ENCODE data around the gene FGD4. TPM values are rescaled to one million over a fixed set of nuclear protein-coding genes. Genes with fewer than 3 reads are reported as not detected.
"Not testable (repeated sequence)": the region's sequence is repeated elsewhere in the genome, so short reads cannot be mapped to it uniquely, and the experiment has no call there.

FGD4 gene
- total RNA-seq, 1 donor from 2014 or later = 1.8 TPM

GRCh38 chr12:32502693-32503502 is 103.5 kb downstream of the FGD4 start:
- Mint-ChIP-seq H3K27me3 (no peaks in the 10 kb centered on the region), H3K36me3 (ENCODE audit: low read depth) (no peaks in the 10 kb centered on the region), H3K4me1 (peaks cover 7% of the 10 kb centered on the region), H3K4me3 (no peak overlapping the region), H3K9me3 (no peaks in the 10 kb centered on the region), H3K27ac (no peak overlapping the region)
- intact Hi-C loops (cut with micrococcal nuclease) = no loop called here
- TF ChIP-seq, protein P1, sequence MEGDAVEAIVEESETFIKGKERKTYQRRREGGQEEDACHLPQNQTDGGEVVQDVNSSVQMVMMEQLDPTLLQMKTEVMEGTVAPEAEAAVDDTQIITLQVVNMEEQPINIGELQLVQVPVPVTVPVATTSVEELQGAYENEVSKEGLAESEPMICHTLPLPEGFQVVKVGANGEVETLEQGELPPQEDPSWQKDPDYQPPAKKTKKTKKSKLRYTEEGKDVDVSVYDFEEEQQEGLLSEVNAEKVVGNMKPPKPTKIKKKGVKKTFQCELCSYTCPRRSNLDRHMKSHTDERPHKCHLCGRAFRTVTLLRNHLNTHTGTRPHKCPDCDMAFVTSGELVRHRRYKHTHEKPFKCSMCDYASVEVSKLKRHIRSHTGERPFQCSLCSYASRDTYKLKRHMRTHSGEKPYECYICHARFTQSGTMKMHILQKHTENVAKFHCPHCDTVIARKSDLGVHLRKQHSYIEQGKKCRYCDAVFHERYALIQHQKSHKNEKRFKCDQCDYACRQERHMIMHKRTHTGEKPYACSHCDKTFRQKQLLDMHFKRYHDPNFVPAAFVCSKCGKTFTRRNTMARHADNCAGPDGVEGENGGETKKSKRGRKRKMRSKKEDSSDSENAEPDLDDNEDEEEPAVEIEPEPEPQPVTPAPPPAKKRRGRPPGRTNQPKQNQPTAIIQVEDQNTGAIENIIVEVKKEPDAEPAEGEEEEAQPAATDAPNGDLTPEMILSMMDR (IDR thresholded peaks at IDR 0.05) = no peak
- ATAC-seq (ENCODE audit: low read depth) (no peak), DNase-seq (no peak)
- ChIA-PET CTCF (no interaction called here), POLR2A (no interaction called here)

- Mint-ChIP-seq H3K4me3 (no peak overlapping the region), H3K27ac (no peak overlapping the region), H3K27me3 (no peaks in the 10 kb centered on the region), H3K9me3 (no peaks in the 10 kb centered on the region), H3K4me1 (peaks cover 3% of the 10 kb centered on the region), H3K36me3 (ENCODE audit: low read depth) (no peaks in the 10 kb centered on the region)
- TF ChIP-seq, protein P1 (IDR thresholded peaks at IDR 0.05) = no peak
- DNase-seq (no peak), ATAC-seq (ENCODE audit: low read depth) (no peak)
- CTCF ChIA-PET = no interaction called here
- POLR2A ChIA-PET = no interaction called here
- intact Hi-C loops (cut with micrococcal nuclease) = no loop called here
These were observed 104.4 kb downstream of the FGD4 start for GRCh38 chr12:32503730-32504129.

DNA sequence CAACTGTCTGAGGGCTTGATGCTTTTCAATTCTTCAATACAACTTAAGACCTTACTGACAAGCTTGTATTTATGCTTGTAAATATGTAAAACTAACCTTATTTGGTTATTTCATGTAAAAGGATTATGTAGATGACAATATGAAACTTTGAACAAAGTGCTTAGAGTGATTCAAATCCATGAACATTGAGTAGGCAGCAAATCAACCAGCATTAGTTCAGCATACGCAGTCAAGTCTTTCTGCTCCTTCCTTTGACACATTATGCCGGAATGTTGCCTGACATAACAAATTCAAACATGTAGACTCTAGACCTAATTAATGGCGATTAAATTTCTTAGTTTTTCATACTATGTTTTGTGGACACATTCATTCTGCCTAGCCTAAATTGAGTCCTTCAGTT is 105.2 kb downstream of the FGD4 start:
- Mint-ChIP-seq H3K27ac (no peak overlapping the region), H3K27me3 (no peaks in the 10 kb centered on the region), H3K4me1 (peaks cover 3% of the 10 kb centered on the region), H3K36me3 (ENCODE audit: low read depth) (no peaks in the 10 kb centered on the region), H3K4me3 (no peak overlapping the region), H3K9me3 (no peaks in the 10 kb centered on the region)
- DNase-seq = no peak
- TF ChIP-seq, protein P1 (IDR thresholded peaks at IDR 0.05) = no peak
- intact Hi-C loops (cut with micrococcal nuclease) = no loop called here
- ChIA-PET CTCF (no interaction called here), POLR2A (no interaction called here)
- no peak for ATAC-seq (ENCODE audit: low read depth)

DNA sequence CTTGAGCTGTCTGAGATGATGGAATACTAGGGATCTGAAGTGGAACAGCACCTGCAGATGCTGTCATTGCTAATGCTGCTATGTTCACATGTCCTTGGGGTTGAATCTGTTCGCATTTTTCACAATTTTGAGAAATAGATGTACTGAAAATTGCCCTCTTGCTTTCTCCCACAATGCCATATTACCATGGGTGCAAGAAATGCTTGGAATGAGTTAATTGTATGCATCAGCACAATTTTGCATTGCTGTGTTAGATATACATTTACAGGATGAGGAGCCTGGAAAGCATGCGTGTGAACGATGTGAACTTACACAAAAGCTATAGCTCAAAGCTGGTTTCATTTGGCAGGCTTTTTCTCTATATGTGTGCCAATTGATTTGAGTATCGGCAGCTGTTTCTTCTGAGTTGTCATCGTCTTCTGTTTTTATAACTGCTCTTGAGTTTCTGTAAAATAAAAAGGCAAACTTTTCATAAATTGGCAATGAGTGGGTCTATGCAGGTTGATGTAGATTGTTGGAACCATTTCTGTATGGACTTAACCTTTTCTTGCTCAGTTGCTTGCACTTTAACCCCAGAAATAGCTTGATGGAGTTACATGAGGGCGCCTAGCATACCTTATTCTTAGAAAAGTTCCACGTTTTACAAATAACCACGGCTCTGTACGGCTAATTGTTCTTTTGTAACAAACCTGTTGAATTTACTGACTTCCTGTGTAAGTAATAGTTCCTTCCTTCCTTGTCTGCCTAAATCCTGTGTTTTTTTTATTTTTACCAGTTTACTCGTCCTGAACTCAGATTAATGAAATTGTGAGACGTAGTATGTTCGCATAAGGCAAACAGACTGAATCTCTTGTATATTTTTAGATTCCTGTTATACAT is 105.9 kb downstream of the FGD4 start:
- CTCF ChIA-PET = no interaction called here
- H3K4me3 Mint-ChIP-seq = no peak overlapping the region
- ATAC-seq (ENCODE audit: low read depth) (no peak), DNase-seq (no peak)
- TF ChIP-seq, protein P1 (IDR thresholded peaks at IDR 0.05) = no peak
- no peaks in the 10 kb centered on the region for H3K36me3 Mint-ChIP-seq (ENCODE audit: low read depth)
- peaks cover 3% of the 10 kb centered on the region for H3K4me1 Mint-ChIP-seq
- no peaks in the 10 kb centered on the region for H3K9me3 Mint-ChIP-seq
- POLR2A ChIA-PET = no interaction called here
- H3K27ac Mint-ChIP-seq = no peak overlapping the region
- H3K27me3 Mint-ChIP-seq = no peaks in the 10 kb centered on the region
- intact Hi-C loops (cut with micrococcal nuclease) = no loop called here

DNA sequence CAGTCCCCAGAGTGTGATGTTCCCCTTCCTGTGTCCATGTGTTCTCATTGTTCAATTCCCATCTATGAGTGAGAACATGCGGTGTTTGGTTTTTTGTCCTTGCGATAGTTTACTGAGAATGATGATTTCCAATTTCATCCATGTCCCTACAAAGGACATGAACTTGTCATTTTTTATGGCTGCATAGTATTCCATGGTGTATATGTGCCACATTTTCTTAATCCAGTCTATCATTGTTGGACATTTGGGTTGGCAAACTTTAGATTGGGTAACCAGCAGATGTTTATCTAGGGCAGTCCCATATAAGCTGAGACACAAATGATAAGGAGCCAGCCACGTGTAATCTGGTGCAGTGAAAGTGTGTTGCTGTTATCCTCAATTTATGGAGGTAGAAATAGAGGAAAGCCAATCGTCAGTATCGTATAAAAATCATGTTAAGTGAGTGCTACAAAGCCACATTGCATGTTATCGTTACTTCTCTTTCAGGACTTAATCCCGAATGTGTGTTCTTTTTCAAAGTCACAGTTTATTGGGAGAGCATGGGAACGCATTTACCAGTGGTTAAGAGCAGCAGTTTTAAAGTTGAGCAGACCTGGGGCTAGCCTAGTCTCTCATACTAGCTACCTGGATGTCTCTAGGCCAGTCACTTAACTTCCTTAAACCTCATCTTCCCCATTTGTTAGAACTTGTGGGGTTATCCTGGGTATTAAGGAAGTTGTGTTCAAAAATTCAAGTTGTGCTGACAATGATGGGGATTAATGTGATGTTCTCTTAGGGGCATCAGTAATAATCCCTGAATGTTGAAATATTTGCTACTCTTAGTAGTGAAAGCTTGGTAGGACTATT is 108.0 kb downstream of the FGD4 start:
- H3K27me3 Mint-ChIP-seq; ATAC-seq (ENCODE audit: low read depth); intact Hi-C loops (cut with micrococcal nuclease); H3K36me3 Mint-ChIP-seq (ENCODE audit: low read depth); DNase-seq; H3K4me1 Mint-ChIP-seq; H3K4me3 Mint-ChIP-seq; H3K9me3 Mint-ChIP-seq; H3K27ac Mint-ChIP-seq; CTCF ChIA-PET; POLR2A ChIA-PET: not testable (repeated sequence)

All from activated B cell treated with CpG ODN at 0.5 μM for 24 hours (primary cell).